Tibial nerve (tissue), 4 donors: ENCODE results near the gene FCN1.

Experiments
- CTCF ChIP-seq, 5 experiments: fragments of 200-600 bp in 3 of 5; fragments of 450-650 bp in 2 of 5; sonication (generic) in 3 of 5; IDR thresholded peaks; one replicate each; pipeline ENCODE4 v1.5.1; 2016 to 2019; ENCODE audit warnings: antibody characterized with exemption in 5 of 5, mild to moderate bottlenecking in 3 of 5, moderate library complexity in 2 of 5
- EP300 ChIP-seq, 2 donors: sonication (generic); formaldehyde crosslinking; IDR thresholded peaks; one replicate each; pipeline ENCODE4 v1.6.1; 2017; ENCODE audit warnings: antibody characterized with exemption in 2 of 2, mild to moderate bottlenecking in 1 of 2
- POLR2A ChIP-seq, 2 donors: fragments of 450-650 bp; IDR thresholded peaks; one replicate each; pipeline ENCODE4 v1.6.1; 2017; ENCODE audit warnings: antibody characterized with exemption in 2 of 2, mild to moderate bottlenecking in 2 of 2, moderate library complexity in 2 of 2

- TF ChIP-seq CTCF (IDR thresholded peaks at IDR 0.05) (no peak), EP300 (IDR thresholded peaks at IDR 0.05) (no peak), POLR2A (IDR thresholded peaks at IDR 0.05) (no peak)
Measured at GRCh38 chr9:134891713-134892112, 26.0 kb downstream of the FCN1 start.
